GM18870 (cell line): ENCODE measurements around the gene DAND5.
"Not testable (repeated sequence)": the region's sequence is repeated elsewhere in the genome, so short reads cannot be mapped to it uniquely, and the experiment has no call there.

Source experiments
- ATAC-seq: cut with Tn5 transposase; IDR thresholded peaks from one replicate; pipeline ENCODE4 v1.9.1; 2021; ENCODE audit warnings: moderate library complexity; ENCODE audit not compliant: unreplicated experiment

The DAND5 gene

GRCh38 chr19:12965017-12965811, 4.2 kb upstream of the DAND5 start:
- ATAC-seq = no peak

DNA sequence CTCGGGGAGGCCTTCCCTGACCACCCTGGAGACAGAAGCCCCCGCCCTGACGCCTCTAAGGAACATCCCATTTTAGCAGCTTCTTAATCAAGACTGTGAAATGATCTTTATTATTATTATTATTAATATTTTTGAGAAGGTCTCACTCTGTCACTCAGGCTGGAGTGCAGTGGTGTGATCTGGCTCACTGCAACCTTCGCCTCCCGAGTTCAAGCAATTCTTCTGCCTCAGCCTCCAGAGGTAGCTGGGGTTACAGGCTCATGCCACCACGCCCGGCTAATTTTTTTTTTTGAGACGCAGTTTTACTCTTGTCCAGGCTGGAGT, 3.6 kb upstream of the DAND5 start:
- no peak for ATAC-seq

DNA sequence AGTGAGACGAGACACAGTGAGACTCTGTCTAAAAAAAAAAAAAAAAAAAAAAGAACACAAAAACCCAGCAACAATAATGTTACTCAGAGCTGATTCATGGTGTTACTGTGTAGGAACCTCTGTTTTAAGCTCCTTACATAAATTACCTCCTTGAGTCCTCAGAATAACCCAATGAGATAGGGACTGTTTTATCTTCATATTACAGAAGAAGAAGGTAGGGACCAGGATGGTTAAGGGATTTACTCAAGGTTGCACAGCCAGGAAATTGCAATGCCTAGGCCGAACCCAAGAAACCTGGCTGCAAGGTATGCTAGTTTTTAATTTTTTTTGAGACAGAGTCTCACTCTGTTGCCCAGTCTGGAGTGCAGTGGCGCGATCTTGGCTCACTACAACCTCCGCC, 1.5 kb upstream of the DAND5 start:
- ATAC-seq = no peak

- ATAC-seq = no peak
These were observed 869 bp downstream of the DAND5 start for GRCh38 chr19:12970070-12970820.

- ATAC-seq = no peak
These were observed 3.9 kb downstream of the DAND5 start for GRCh38 chr19:12973236-12973635.

GRCh38 chr19:12974301-12975220, 5.2 kb downstream of the DAND5 start:
- ATAC-seq = no peak

- no peak for ATAC-seq
These were observed 5.9 kb downstream of the DAND5 start for GRCh38 chr19:12975221-12975741.

- not testable (repeated sequence) for ATAC-seq
These were observed 6.7 kb downstream of the DAND5 start for GRCh38 chr19:12976109-12976508.

DNA sequence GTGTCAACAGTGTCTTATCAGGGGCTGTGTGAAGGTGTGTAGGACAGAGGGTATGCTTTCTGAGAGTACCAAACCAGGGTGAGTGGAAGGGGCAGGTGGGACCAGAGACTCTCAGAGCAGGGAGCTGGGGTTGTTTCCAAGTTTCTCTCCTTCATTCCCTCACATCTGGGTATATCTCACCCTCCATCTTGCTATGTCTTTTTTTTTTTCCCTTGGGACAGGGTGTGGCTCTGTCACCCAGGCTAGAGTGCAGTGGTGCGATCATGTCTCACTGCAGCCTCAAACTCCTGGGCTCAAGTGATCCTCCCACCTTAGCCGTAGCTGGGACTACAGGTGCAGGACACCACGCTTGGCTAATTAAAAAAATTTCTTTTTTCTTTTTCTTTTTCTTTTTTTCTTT, 10.6 kb downstream of the DAND5 start:
- ATAC-seq = no peak

- no peak for ATAC-seq
These were observed 13.3 kb downstream of the DAND5 start for GRCh38 chr19:12982648-12983047.

GRCh38 chr19:12983091-12983490, 13.7 kb downstream of the DAND5 start:
- ATAC-seq = no peak

GRCh38 chr19:12983542-12984142, 14.3 kb downstream of the DAND5 start:
- no peak for ATAC-seq

GRCh38 chr19:12984143-12984627, 14.8 kb downstream of the DAND5 start:
- ATAC-seq = no peak

- ATAC-seq = no peak
These were observed 15.3 kb downstream of the DAND5 start for GRCh38 chr19:12984683-12985048.

GRCh38 chr19:12985049-12985776, 15.8 kb downstream of the DAND5 start:
- no peak for ATAC-seq

DNA sequence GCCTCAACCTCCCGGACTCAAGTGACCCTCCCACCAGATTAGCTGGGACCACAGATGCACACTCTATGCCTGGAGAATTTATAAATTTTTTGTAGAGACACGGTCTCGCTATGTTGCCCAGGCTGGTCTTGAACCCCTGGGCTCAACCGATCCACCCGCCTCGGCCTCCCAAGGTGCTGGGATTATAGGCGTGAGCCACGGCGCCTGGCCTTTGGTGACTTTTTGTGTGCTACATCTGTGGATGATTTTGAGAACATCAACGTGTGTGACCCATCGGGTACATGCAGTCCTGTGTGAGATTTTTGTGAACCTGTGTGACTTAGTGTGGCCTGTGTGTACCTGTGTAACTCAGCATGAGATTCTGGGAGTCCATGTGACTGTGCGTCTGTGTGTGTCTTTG, 17.4 kb downstream of the DAND5 start:
- ATAC-seq = no peak

GRCh38 chr19:12987190-12987589, 17.8 kb downstream of the DAND5 start:
- no peak for ATAC-seq

DNA sequence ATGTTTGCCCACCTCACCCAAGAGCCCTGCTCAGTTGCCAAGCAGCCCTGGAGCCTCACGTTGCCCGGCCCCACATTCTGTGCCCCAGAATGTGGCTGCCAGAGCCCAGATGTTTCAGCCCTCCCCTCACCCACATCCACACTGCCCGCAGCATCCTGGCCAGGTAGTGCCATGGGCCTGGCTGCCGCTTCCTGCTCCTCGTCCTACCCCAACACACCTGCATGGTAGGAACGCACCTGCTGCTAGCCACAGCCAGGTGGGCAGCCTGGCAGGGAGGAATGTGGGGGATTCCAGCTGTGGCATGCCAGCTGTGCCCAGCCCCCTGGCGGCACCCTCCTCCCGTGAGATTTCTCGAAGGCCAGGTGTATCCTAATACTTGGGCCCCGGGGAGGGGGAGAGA, 18.4 kb downstream of the DAND5 start:
- ATAC-seq = no peak

GRCh38 chr19:12990431-12990830, 21.1 kb downstream of the DAND5 start:
- ATAC-seq = no peak

- ATAC-seq = no peak
These were observed 21.5 kb downstream of the DAND5 start for GRCh38 chr19:12990853-12991252.
